ENCODE results near the gene IQSEC1.

Gene IQSEC1

GRCh38 chr3:12948891-12949711, 124.1 kb downstream of the IQSEC1 start:
- FAIRE-seq, result no peak

- no peak for FAIRE-seq
Measured at GRCh38 chr3:12948371-12948770, 124.9 kb downstream of the IQSEC1 start.

- FAIRE-seq, result no peak
Measured at GRCh38 chr3:12947504-12948369, 125.5 kb downstream of the IQSEC1 start.

- FAIRE-seq, result no peak
Measured at GRCh38 chr3:12946649-12947316, 126.4 kb downstream of the IQSEC1 start.

- no peak for FAIRE-seq
Measured at GRCh38 chr3:12946251-12946648, 127.0 kb downstream of the IQSEC1 start.

GRCh38 chr3:12944849-12945248, 128.4 kb downstream of the IQSEC1 start:
- FAIRE-seq, result no peak

- no peak for FAIRE-seq
Measured at GRCh38 chr3:12944413-12944812, 128.8 kb downstream of the IQSEC1 start.

- FAIRE-seq, result no peak
Measured at GRCh38 chr3:12943124-12944021, 129.9 kb downstream of the IQSEC1 start.

GRCh38 chr3:12941495-12942023, 131.7 kb downstream of the IQSEC1 start:
- FAIRE-seq, result no peak

- FAIRE-seq, result no peak
Measured at GRCh38 chr3:12940854-12941253, 132.4 kb downstream of the IQSEC1 start.

- FAIRE-seq, result no peak
Measured at GRCh38 chr3:12939137-12939536, 134.1 kb downstream of the IQSEC1 start.

- FAIRE-seq, result no peak
Measured at GRCh38 chr3:12938258-12938711, 134.9 kb downstream of the IQSEC1 start.

GRCh38 chr3:12935861-12936830, 137.1 kb downstream of the IQSEC1 start:
- no peak for FAIRE-seq

- FAIRE-seq, result no peak
Measured at GRCh38 chr3:12935023-12935860, 138.0 kb downstream of the IQSEC1 start.

- FAIRE-seq, result no peak
Measured at GRCh38 chr3:12934431-12934830, 138.8 kb downstream of the IQSEC1 start.

- no peak for FAIRE-seq
Measured at GRCh38 chr3:12933901-12934300, 139.3 kb downstream of the IQSEC1 start.

- no peak for FAIRE-seq
Measured at GRCh38 chr3:12932754-12933153, 140.5 kb downstream of the IQSEC1 start.

- FAIRE-seq, result no peak
Measured at GRCh38 chr3:12932347-12932746, 140.9 kb downstream of the IQSEC1 start.

GRCh38 chr3:12931273-12931905, 141.8 kb downstream of the IQSEC1 start:
- FAIRE-seq, result no peak

Measured in TTC549 (cell line).